GM12878 (cell line): ENCODE data around the gene KIAA0825. TPM values are rescaled to one million over a fixed set of nuclear protein-coding genes. Genes with fewer than 3 reads are reported as not detected.

ENCODE experiments used
- ATAC-seq: fragments of 200-7000 bp; cut with Tn5 transposase; 3 replicates; pipeline ENCODE4 v1.9.1; 2020; ENCODE audit warnings: mild to moderate bottlenecking, moderate library complexity
- BruUV-seq: library from RNA; stranded (reverse); fragments of 400-500 nt; replicated peaks from 2 replicates; lab custom pipeline; 2021; lab: Mats Ljungman, UMichigan
- CTCF ChIA-PET: fragments of 300-600 bp; sonication (Branson Sonifier 250); formaldehyde crosslinking; extraction: SDS; loops from one replicate; lab custom pipeline; 2021; ENCODE audit warnings: inconsistent platforms; lab: Yijun Ruan, JAX
- POLR2A ChIA-PET: fragments of 350-600 bp; formaldehyde crosslinking; extraction: SDS; loops from one replicate; lab custom pipeline; 2021; ENCODE audit warnings: inconsistent platforms; lab: Charles Lee
- RAD21 ChIA-PET: fragments of 300-600 bp; sonication (Branson Sonifier 250); formaldehyde crosslinking; loops from one replicate; lab custom pipeline; 2023; ENCODE audit warnings: antibody characterized with exemption; ENCODE audit not compliant: unreplicated experiment; lab: Charles Lee
- SMC1A ChIA-PET: fragments of 300-600 bp; sonication (Branson Sonifier 250); formaldehyde crosslinking; loops from one replicate; lab custom pipeline; 2023; ENCODE audit not compliant: unreplicated experiment, uncharacterized antibody; lab: Charles Lee
- DNase-seq: peaks from one replicate; pipeline ENCODE4 v3.0.0-alpha.2; 2011; ENCODE audit warnings: low read depth, low spot score
- FAIRE-seq: peaks from 3 replicates; lab custom pipeline; 2011; peaks lifted over from hg19 to GRCh38; lab: Jason Lieb, UNC
- H2AFZ ChIP-seq: 2 replicates; pipeline ENCODE4 v1.6.0; 2011; ENCODE audit warnings: low read depth, low read length, control low read depth; ENCODE audit not compliant: control insufficient read depth
- H3K27ac ChIP-seq: 2 replicates; pipeline ENCODE4 v1.5.1; 2011; ENCODE audit warnings: control low read depth; ENCODE audit not compliant: control insufficient read depth, insufficient read depth
- H3K27me3 ChIP-seq, 2 experiments: replicated peaks in 1 of 2; 2 replicates each; pipeline versions ENCODE4 v1.6.0 to v1.6.1; 2011; ENCODE audit warnings: low read length in 1 of 2; ENCODE audit not compliant: control insufficient read depth in 2 of 2, insufficient read depth in 2 of 2
- H3K36me3 ChIP-seq, 2 experiments: 2 replicates each; pipeline ENCODE4 v1.5.1; 2011; ENCODE audit warnings: low read length in 1 of 2; ENCODE audit not compliant: control insufficient read depth in 2 of 2, insufficient read depth in 2 of 2
- H3K4me1 ChIP-seq: 2 replicates; pipeline ENCODE4 v1.6.1; 2011; ENCODE audit warnings: mild to moderate bottlenecking, low read length, moderate library complexity, mixed read lengths; ENCODE audit not compliant: control insufficient read depth, insufficient read depth
- H3K4me2 ChIP-seq: 2 replicates; pipeline ENCODE4 v1.6.0; 2011; ENCODE audit warnings: control low read depth; ENCODE audit not compliant: control insufficient read depth, insufficient read depth
- H3K4me3 ChIP-seq: fragments of 200-600 bp; sonication (generic); 2 replicates; pipeline ENCODE4 v1.5.1; 2016
- H3K79me2 ChIP-seq: 2 replicates; pipeline ENCODE4 v1.6.0; 2011; ENCODE audit warnings: low read length; ENCODE audit not compliant: control insufficient read depth, insufficient read depth
- H3K9ac ChIP-seq: 2 replicates; pipeline ENCODE4 v1.8.0; 2011; ENCODE audit warnings: low read length, control low read depth, mixed read lengths; ENCODE audit not compliant: control insufficient read depth, insufficient read depth
- H3K9me3 ChIP-seq: replicated peaks from 3 replicates; pipeline ENCODE4 v1.5.1; 2011; ENCODE audit warnings: mild to moderate bottlenecking, low read length; ENCODE audit not compliant: control insufficient read depth, insufficient read depth
- H4K20me1 ChIP-seq: 2 replicates; pipeline ENCODE4 v1.6.0; 2011; ENCODE audit not compliant: control insufficient read depth, insufficient read depth
- IRF4 ChIP-seq: IDR thresholded peaks from 2 replicates; pipeline ENCODE4 v1.6.1; 2011; ENCODE audit warnings: low read depth, low read length
- JUNB ChIP-seq: IDR thresholded peaks from 2 replicates; pipeline ENCODE4 v1.6.1; 2016; ENCODE audit warnings: antibody characterized with exemption, mild to moderate bottlenecking
- LARP7 ChIP-seq: fragments of 450-650 bp; IDR thresholded peaks from 2 replicates; pipeline ENCODE4 v1.6.1; 2017; ENCODE audit warnings: mild to moderate bottlenecking
- MXI1 ChIP-seq: fragments of 150-350 bp; IDR thresholded peaks from 2 replicates; pipeline ENCODE4 v1.6.1; 2011; ENCODE audit warnings: low read depth, mild to moderate bottlenecking, inconsistent platforms, low read length, improper control_type of control experiment
- POLR2AphosphoS5 ChIP-seq: IDR thresholded peaks from 2 replicates; pipeline ENCODE4 v1.6.1; 2011; ENCODE audit warnings: mild to moderate bottlenecking, low read length, inconsistent platforms
- RBBP5 ChIP-seq: fragments of 200-600 bp; sonication (generic); conservative IDR thresholded peaks from 2 replicates; pipeline ENCODE4 v1.6.1; 2016
- SPI1 ChIP-seq: IDR thresholded peaks from 2 replicates; pipeline ENCODE4 v1.6.1; 2011; ENCODE audit warnings: low read depth, mild to moderate bottlenecking, low read length, moderate library complexity, borderline replicate concordance; ENCODE audit not compliant: insufficient read depth
- TCF7 ChIP-seq: IDR thresholded peaks from 2 replicates; pipeline ENCODE4 v1.6.1; 2014; ENCODE audit warnings: antibody characterized with exemption, borderline replicate concordance
- ZBTB40 ChIP-seq: fragments of 450-650 bp; IDR thresholded peaks from 2 replicates; pipeline ENCODE4 v1.6.1; 2016; ENCODE audit warnings: mild to moderate bottlenecking, moderate library complexity, borderline replicate concordance
- WGBS: methylation state at CpG from one replicate; pipeline ENCODE4 v1.1.6; 2016; ENCODE audit warnings: low lambda C conversion rate; ENCODE audit not compliant: insufficient replicate concordance, insufficient coverage; ENCODE audit errors: missing lambda C conversion rate; 5-methylcytosine and 5-hydroxymethylcytosine counted together
- in situ Hi-C: fragments of 300-500 bp; cut with MboI; formaldehyde crosslinking; loops from 9 replicates; pipeline ENCODE4 v1.14.3; 2018; ENCODE audit warnings: mixed read lengths
- intact Hi-C: fragments of 100-400 bp; cut with micrococcal nuclease; formaldehyde crosslinking; loops from one replicate; pipeline ENCODE4 v1.14.2; 2022; ENCODE audit not compliant: unreplicated experiment
- polyA plus RNA-seq, 11 experiments: library from polyadenylated mRNA; depleted of rRNA in 4 of 11; unstranded in 6 of 11; stranded (reverse) in 5 of 11; fragments of >200 nt; fragmentation: Nextera tagmentation in 4 of 11; fragmentation: Illumina TruSeq in 1 of 11; extraction: Ambion mirVana in 4 of 11; extraction: Trizol in 1 of 11; gene quantifications; 1 replicate in 1 of 11; 2 replicates in 10 of 11; pipeline versions ENCODE4 v1.2.1 to v1.2.3, GENCODE V29; 2011 to 2016; ENCODE audit warnings: inconsistent platforms in 2 of 11, missing spikeins in 2 of 11, low read depth in 1 of 11
- total RNA-seq, 4 experiments: library from RNA; depleted of rRNA in 3 of 4; stranded (reverse); fragments of >200 nt in 3 of 4; fragmentation: Illumina TruSeq in 1 of 4; extraction: Trizol in 1 of 4; gene quantifications; 2 replicates each; pipeline versions ENCODE4 v1.2.1 to v1.2.3, GENCODE V29; 2013 to 2021

KIAA0825 gene
- total and polyA plus RNA-seq, 10 of the 15 experiments (the other 5 are each of a cell fraction or from before 2014, with no cell fraction given) = 0.55 to 1.9 (median 1.5) TPM

GRCh38 chr5:94239266-94239665 is 379.1 kb downstream of the KIAA0825 start:
- CTCF ChIA-PET = no interaction called here
- no TSS peak for BruUV-seq
- Histone ChIP-seq H3K9ac (no peak overlapping the region), H2AFZ (no peak overlapping the region), H3K27me3 (no peaks in the 10 kb centered on the region), H3K27ac (no peak overlapping the region), H3K4me2 (no peak overlapping the region), H4K20me1 (no peaks in the 10 kb centered on the region), H3K36me3 (no peaks in the 10 kb centered on the region)
- POLR2A ChIA-PET = no interaction called here
- intact Hi-C loops (no loop called here), in situ Hi-C loops (no loop called here)
- 0% methylated on average over 2 of the region's 2 CpGs for WGBS
- no peak for ATAC-seq
- DNase-seq = no peak
- no peak for TF ChIP-seq LARP7
- TF ChIP-seq IRF4 = no peak
- no peak for TF ChIP-seq RBBP5
- no peak for TF ChIP-seq SPI1
- TF ChIP-seq TCF7 = no peak
- TF ChIP-seq POLR2AphosphoS5 = no peak
- TF ChIP-seq JUNB = no peak
- TF ChIP-seq, all 136 proteins: peak for 0
- H3K79me2 ChIP-seq = no peaks in the 10 kb centered on the region
- FAIRE-seq = no peak
- ChIA-PET SMC1A (no interaction called here), RAD21 (no interaction called here)
- H3K4me3 ChIP-seq = no peak overlapping the region
- H3K9me3 ChIP-seq = no peaks in the 10 kb centered on the region
- no peaks in the 10 kb centered on the region for H3K4me1 ChIP-seq

- intact Hi-C loops = no loop called here
- SMC1A ChIA-PET = interaction anchor here (0.7 to 2.0 kb wide), 2 partner anchors 13 to 503 kb away, joined by 3 to 4 read pairs; no protein-coding TSS in a partner anchor
- no TSS peak for BruUV-seq
These were observed 383.4 kb downstream of the KIAA0825 start for GRCh38 chr5:94234987-94235386.

More at GRCh38 chr5:94234987-94235386, 383.4 kb downstream of the KIAA0825 start:
- H2AFZ ChIP-seq = no peak overlapping the region
- H3K4me2 ChIP-seq = no peak overlapping the region
- 8% methylated on average over 1 of the region's 1 CpG for whole genome bisulfite sequencing
- no peaks in the 10 kb centered on the region for H4K20me1 ChIP-seq
- in situ Hi-C loops = no loop called here
- H3K27ac ChIP-seq = no peak overlapping the region
- ChIA-PET RAD21 (no interaction called here), POLR2A (no interaction called here), CTCF (no interaction called here)
- H3K4me3 ChIP-seq = no peak overlapping the region
- no peaks in the 10 kb centered on the region for H3K79me2 ChIP-seq
- H3K4me1 ChIP-seq = no peaks in the 10 kb centered on the region
- H3K9me3 ChIP-seq = no peaks in the 10 kb centered on the region
- TF ChIP-seq ZBTB40 (no peak), MXI1 (no peak)
- DNase-seq (no peak), FAIRE-seq (no peak), ATAC-seq (no peak)
- no peaks in the 10 kb centered on the region for H3K27me3 ChIP-seq
- no peaks in the 10 kb centered on the region for H3K36me3 ChIP-seq
- no peak overlapping the region for H3K9ac ChIP-seq
